ENCODE measurements around the gene CIROP.
A peak's percentile ranks its signal among the peaks of the same experiment; 100 is the strongest.

The CIROP gene

DNA sequence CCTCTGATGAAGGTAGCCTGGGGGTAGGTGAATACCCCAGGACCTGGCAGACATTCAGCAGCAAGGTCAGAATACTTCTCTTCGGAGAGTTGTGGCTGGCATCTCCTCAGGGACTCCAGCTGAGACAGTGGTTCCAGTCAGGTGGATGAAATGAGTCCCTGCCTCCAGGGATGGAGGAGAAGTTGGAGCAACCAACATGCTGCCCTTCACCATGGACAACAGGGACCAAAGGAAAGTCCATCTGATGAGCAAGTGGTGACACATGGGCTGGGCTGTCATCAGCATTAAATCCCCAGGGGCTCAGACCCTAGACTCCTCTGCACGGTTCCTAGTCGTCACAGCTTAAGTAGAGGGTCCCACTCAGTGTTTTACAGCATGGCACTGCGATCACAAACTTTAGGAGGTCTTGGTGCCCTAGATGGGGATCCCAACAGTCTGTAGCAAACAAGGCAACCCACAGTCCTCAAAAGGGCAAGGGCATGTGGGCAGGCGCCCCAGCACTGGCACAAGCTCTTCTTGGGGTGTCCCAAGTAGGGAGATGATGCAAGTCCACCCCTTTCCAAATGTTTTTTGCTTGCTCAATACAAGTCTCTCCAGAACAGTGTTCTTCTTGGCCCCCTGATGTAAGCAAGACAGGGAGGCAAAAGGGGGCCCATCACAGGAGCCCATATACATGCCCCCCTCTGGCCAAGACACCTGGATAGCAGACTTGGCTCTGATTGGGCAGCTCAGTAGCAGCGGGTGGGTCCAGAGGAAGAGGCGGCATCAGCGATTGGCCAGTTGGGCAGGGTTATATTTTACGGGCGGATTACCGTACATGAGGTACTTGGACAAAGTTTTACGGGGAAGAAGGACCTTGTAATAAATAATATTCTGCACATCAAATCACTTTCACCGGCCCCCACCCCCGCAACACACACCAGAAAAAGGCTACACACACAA lies 36.7 kb downstream of the CIROP start:
- no peak for DNase-seq (ENCODE audit: low read depth, low spot score)

DNA sequence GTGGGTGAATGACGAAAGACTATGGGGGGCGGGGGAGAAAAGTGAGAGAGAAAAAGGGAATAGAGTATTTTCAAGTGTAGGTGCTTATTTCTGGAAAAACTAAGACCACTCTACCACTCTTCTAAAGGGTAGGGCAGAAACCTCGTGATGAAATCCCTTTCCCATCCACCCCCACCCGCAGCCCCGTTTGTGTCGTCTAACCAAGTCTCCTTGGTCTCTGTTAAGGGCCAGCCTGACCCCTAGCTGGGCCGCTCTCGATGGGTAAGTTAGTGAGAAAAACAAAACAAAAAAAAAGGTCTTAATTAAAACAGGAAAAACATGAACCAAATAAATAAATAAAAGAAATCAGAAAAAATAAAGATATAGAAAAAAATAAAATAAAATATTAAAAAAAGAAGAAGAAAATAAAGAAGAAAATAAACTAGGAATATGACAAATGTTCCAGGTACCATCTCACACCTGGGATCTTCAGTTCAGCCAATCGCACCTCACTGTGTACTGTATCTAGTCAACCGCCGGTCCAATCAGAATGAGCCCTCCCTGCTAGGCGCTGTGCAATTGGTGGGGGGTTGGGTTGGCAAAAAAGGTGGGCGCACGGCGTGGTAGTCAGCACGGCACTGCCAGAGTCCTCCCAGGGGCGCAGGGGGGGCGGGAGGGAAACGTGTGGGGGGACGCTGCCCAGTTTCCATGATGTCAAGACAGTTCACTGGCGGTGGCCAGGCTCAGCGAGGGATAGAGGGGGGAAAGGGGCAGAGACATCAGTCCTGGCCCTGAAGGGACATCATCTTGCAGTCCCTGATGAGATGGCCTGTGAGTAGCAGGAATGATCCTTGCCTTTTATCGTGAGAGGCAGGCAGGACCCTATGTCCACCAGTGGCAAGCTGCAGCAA lies 37.7 kb downstream of the CIROP start:
- DNase-seq (ENCODE audit: low read depth, low spot score): no peak

DNA sequence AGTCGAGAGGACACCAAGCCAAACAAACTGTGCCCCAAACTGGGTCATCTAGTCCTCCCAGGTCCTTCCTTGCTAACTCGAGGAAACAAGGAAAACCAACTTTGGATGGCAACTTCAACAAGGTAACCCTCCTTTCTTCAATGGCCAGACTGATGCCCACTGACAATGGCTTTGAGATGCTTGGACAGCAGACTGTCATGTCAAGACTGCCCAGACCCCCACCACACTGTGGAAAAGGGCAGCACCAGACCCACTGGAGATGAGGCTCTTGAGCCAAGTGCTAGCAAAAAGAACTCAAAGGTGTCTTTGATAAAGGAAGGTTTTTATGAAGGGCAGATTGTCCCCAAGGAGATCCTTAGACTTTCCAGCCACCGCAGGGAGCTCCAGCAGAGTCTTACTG lies 38.4 kb downstream of the CIROP start:
- DNase-seq (ENCODE audit: low read depth, low spot score): no peak

DNA sequence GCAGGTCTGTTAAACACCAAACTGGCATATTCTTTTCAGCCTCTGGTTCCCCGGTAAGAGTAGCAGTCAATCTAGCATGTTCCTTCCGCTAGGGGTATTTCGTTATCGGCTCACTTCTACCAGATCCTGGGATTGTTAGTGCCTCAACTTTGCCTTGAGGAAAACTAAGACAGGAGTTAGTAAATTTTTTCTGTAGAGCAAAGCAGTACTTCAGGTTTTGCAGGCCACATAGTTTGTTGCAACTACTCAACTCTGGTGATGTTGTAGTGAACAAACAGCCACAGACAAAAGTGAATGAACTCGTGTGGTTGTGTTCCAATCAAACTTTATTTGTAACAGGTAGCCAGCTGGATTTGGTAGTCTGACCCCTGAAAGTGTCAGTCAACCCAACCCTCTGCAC lies 41.2 kb downstream of the CIROP start:
- no peak for DNase-seq (ENCODE audit: low read depth, low spot score)

DNA sequence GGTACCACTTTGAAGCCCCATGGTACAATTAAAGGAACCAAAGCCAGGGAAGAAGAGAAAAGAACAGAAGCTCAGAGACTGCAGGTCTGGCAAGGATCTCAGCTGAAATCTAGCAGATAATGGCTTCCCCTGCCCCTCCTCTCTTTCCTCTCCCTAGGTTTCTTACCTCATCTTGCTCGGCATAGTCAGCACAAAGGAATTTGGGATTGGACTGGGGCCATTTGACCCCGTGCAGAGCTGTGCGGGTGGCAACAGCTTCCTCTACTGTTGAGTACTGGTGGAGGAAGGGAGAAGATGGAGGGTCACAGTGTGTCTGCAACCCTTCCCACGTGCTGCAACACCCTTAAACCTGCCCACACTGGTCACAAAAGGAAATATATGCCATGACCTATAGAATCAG lies 42.8 kb downstream of the CIROP start:
- DNase-seq (ENCODE audit: low read depth, low spot score): no peak

DNA sequence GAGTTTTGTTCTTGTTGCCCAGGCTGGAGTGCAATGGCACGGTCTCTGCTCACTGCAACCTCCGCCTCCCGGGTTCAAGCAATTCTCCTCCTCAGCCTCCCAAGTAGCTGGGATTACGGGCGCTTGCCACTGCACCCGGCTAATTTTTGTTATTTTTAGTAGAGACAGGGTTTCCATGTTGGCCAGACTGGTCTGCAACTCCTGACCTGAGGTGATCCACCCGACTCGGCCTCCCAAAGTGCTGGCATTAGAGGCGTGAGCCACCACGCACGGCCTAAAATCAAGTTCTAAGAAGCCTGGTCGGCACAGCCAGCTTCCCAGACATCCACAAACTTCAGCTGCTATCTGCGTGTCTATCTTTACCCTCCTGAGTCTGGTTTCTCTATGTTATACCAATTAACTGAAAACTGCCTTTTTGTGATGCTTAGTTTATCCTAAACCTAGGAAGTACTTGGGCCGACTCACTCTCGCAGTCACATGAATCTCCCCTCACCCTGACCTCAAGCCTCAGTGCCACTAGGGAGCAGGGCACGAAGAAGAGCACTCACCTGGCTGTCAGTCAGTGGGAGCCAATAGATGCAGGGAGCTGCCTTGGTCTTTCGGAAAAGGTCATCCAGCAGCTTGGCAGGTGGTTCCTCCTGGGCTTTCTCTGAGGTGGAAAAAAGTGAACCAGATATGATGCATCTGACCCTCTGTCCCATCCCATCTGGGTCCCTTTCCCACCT lies 44.1 kb downstream of the CIROP start:
- no peak for DNase-seq (ENCODE audit: low read depth, low spot score)

DNA sequence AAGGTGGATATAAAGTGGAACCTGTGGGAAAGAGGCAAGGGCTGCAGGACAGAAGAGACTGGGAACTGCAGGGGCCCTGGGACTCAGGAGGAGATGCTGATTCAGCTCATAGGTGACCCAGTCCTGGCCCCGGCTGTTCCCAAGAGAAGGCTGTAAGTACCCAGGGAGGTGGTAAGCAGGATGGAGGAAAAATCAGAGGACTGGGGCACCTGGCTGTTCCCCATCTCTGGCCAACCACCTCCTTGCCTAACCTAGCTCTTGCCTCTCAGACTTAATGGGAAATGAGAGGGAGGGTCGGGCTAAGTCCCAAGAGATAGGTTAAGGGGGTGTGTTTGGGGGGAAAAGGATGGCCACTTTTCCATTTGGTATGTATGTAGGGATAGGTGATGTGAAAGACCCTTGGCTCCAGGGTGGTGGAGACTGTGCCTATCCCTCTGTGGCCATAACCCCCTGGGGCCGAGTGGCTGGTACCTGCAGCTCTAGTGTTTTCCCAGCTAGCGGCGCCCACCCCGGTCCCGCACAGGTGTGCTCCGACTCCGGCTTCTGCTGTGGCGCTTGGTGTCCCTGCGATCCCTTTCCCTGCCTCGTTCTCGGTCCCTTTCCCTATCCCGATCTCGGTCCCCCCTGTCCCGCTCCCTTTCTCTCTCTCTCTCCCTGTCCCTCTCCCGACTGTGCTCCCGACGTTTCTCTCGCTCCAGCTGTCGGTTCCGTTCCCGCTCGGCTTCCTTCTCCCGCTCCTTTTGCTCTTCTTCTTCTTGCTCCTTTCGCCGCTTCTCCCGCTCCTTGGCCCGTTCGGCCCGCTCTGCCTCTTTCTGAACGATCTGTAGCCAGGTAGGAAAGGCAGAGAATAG lies 45.9 kb downstream of the CIROP start:
- no peak for DNase-seq (ENCODE audit: low read depth, low spot score)

DNA sequence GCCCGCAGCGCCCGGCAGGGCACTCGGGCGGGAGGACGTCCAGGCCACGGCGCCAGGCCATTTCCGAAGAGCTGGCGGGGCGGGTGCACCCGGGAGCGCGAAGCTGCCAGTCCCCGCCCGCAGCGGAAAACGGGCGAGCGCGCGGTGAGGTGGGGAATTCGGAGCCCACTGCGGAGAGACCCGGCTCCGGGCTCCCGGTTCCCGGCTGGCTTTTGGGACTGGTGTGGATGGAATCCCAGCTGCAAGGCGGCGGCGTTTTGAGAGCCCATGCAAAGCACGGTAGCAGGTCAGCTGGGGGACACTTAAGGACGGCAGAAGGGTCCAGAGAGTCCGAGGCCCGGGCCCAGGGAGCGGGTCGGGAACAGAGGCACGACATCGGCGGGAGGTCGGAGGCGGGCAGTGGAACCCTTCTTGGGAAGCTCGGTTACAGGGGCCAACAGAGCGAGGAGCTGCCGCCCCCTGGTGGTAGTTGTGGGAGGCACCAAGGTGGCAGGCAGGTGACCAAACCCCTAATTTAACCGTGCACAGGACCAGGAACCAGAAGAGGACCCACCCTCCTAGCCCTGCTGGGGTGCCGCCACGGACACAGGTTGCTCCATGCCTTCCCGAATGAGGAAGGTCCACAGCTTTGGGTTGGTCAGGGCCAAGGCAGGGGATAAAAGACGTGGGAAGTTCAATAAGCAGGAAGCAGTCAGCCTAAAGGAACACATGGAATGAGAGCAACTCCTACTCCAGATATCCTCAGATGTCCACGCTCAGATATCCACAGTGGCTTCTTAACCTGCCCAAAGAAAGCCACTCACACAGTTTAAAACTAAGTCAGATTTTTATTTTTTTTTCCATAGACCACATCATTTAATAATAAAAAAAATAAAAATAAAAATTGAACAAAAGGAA lies 46.8 kb downstream of the CIROP start:
- DNase-seq (ENCODE audit: low read depth, low spot score): peak; percentile 69

DNA sequence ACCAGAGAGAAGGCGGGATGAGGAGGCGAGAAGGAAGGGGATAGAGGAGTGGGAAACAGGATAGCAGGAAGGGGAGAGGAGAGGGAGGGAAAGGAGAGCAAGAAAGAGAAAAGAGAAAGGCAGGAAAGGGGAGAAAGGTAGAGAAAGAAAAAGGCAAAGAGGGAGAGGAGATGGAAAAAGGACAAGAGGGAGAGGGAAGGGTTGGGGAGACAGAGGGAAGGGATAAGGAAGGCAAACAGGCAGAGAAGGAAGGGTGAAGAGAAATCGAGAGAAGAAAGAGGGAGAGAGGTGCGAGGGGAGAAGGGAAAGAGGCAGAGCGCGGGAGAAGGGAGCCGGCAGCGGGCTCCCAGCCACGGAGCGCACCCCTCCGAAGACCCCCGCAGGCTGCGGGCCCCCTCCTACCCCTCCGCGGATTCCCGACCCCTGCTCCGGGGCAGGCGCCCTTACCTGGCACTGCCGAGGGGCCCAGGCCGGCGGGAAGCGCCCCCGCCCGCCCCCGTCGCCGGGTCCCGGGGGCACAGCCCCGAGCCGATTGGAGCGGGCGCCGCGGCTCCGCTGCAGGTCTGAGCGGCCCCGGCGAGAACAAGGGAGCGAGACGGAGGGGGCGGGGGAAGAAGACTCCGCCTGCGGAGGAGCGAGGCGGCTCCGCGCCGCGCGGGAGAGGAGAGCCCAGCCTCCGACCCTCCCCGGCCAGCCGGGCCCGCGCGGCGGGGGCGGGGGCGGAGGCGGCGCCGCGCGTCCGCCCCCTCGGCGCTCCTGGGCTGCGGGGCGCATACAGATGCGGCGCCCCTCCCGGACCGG lies 47.6 kb downstream of the CIROP start, which contains the start of gene CDH24:
Gene CDH24 (minus strand): TSS at position 565 of the 801 bp plus-strand sequence. CDS start 1,787 bp downstream, outside the sequence.
- peak; percentile 26 for DNase-seq (ENCODE audit: low read depth, low spot score)

DNA sequence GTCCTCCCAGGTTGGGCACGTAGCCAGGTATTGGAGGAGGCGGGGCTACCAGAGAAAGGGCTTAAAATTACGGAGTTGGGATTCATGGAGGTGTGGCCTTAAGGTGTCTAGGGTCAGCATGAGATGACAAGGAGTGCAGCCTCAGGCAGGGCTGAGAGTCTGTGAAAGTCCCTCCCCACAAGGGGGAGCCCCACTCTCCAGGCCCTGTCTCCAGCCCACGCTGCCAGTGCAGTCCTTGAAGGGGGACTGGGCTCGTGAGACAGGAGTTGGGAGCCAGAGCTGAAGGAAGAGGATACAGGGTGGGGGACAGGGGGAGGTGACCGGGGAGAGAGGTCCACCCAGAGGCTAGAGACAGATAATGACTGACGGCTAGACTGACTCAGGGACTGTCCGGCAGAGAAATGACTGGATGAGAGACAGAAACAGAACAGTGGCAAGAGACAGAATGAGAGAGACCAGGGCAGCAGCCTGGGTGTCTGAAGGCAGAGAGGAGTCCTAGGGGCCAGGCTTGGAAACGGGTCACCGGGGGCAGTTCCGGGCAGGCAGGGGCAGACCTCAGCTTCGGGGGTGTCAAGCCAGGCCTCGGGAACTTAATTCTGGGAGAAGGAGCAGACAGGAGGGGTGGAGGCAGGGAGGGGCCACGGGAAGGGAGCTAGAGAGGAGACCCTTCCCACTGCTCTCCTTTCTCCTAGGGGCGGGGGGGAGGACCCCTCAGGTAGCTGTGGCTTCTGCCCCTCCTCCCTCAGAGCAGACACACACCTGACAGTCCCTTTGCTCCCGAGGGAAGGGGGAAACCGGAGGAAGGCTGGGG lies 48.4 kb downstream of the CIROP start:
- peak; percentile 40 for DNase-seq (ENCODE audit: low read depth, low spot score)

DNA sequence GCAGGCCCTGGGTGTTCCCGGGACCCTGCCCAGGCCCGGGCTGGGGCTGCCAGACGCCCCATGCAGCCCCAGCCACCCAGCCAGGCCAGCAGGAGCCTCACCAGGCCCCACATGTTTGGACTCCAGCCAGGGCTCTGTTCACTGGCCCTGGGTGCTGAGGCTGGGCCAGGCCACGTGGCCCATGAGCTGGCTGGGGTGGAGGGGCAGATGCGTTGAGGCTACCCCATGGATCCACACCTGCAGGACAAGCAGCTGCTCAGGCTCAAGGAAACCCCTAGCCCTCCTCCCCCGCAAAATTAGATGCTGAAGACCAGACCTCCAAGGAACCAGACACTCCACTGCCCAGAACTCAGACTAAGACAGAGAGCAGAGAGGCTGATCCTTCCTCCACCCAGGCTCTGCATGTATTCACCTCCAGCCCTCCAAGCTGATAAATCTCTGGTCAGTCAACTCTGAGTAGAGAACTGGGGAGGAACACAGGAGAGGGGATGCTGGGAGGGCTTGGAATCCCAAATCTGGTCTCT lies 49.1 kb downstream of the CIROP start:
- DNase-seq (ENCODE audit: low read depth, low spot score): no peak

DNA sequence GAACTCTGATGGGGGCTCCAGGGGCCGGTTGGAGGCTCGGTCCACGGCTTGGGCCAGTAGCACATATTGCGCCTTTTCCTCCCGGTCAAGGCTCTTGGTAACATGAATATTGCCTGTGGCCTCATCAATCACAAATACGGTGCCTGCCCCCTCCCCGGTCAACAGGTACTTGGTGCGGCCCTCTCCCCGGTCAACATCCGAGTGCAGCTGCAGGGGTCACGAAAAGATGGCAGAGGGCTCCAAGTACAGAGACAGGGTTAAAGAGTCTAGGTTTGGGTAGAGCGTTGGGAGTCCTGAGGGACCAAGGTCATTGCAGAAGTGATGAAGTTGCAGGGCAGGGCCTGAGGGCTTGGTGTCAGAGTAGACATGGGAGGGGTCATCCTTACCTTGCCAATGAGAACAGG lies 49.6 kb downstream of the CIROP start:
- DNase-seq (ENCODE audit: low read depth, low spot score): no peak

DNA sequence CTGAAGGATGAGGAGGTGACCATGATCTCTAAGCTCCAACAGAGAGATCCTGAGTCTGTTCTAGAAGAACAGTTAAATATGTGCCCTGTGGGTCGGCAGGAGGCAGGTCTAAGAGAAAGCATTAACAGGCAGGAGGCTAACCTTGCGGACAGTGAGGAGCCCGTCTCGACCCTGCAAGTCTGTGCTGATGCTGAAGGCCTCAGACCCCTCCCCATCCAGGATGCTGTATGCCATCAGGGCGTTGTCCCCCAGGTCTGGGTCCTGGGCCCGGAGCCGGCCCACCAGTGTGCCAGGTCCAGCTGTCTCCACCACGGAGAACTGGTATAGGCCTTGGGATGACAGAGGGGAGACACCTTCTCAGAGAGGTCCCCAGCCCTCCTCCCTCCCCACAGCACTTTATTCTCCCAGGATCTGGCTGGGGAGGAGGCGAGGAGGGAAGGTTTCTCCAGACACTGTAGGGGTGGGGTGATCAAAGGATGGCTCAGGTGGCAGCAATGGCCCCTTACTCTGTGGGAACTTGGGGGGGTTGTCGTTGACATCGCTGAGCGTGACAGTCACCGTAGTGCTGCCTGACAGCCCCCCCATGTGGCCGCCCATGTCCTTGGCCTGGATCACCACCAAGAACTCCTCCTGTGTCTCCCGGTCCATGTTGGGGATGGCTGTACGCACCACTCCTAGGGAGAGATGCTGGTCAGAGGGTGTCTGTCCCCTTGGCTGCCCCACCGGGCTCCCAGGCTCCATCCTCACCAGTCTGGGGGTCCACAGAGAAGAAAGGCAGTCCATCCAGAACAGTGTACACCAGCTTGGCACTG lies 50.6 kb downstream of the CIROP start:
- DNase-seq (ENCODE audit: low read depth, low spot score): no peak

DNA sequence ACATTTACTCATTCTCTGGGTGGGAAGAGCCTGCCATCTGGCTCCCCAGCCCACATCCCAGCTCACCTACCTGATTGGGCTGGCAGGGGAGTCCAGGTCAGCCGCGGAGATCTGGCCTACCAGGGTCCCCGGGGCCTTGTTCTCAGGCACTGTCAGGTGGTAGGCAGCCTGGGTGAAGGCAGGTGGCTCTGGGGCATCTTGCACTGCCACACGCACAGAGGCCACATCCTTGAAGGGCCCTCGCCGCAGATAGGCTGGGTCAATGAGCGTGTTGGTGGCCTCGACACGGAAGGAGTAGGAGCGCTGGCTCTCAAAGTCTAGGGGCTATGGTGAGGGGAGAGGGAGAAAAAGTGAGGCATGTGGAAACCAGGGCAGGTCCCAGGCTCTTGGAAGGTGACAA lies 51.4 kb downstream of the CIROP start:
- no peak for DNase-seq (ENCODE audit: low read depth, low spot score)

DNA sequence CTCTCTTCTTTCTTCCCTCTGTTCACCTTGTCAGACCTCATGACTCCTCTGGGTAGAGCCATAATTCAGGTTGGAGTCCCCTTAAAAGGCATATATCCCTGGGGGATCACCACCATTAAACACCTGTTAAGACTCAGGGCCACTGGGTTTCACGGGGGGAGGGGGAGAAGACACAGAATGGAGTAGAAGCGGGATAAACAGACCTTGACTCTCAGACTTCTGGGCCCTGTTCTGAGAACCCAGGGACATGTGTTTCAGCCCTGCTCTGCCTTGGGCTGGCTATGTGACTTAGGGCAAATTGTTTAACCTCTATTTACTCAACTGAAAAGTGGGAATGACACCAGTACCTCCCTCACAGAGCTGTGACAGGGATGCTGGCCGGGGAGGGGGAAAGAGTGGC lies 52.1 kb downstream of the CIROP start:
- DNase-seq (ENCODE audit: low read depth, low spot score): no peak

DNA sequence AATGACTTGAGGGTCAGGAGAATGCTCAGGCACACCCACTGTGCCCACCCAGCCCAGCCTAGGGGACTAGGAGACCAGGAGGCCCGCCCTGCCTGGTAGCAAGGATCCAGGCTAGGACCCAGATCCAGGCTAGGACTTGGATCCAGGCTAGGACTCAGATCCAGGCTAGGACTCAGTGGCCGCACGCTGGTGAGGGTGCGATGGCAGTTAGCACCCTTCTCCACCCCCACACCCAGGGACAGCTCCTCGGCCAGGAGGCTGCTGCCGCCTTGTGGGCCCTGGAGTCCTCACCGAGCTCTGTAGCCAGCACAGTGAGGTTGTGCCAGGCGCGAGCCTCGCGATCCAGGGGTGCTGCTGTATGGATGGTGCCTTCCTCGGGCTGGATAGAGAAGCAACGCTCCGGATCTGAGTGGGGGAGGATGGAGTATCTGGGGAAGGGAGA lies 52.6 kb downstream of the CIROP start:
- DNase-seq (ENCODE audit: low read depth, low spot score): no peak

Data from activated CD4-positive, CD25-positive, alpha-beta regulatory T cell treated with anti-CD3 and anti-CD28 coated beads, Interleukin-2, amount 50 U/mL, for 16 hours (primary cell).